Measurements from ENCODE around the gene NAXE.
"Not testable (repeated sequence)": the region's sequence is repeated elsewhere in the genome, so short reads cannot be mapped to it uniquely, and the experiment has no call there.

The NAXE gene

GRCh38 chr1:156566436-156566835 is 25.1 kb upstream of the NAXE start:
- no peak overlapping the region for H3K4me3 ChIP-seq (ENCODE audit: low read depth, low read length)

- peak overlapping the region; percentile 90 for H3K4me3 ChIP-seq (ENCODE audit: low read depth, low read length)
Measured at GRCh38 chr1:156571261-156571852, 20.2 kb upstream of the NAXE start.

GRCh38 chr1:156571919-156572662 is 19.5 kb upstream of the NAXE start, which contains the start of gene IQGAP3:
Gene IQGAP3 (minus strand): TSS chr1:156572565. CDS start chr1:156572529, 36 bp downstream.
- peak within 1 kb of the TSS; percentile 90 for H3K4me3 ChIP-seq (ENCODE audit: low read depth, low read length)

GRCh38 chr1:156572663-156573018 is 18.9 kb upstream of the NAXE start:
- no peak overlapping the region for H3K4me3 ChIP-seq (ENCODE audit: low read depth, low read length)

- H3K4me3 ChIP-seq (ENCODE audit: low read depth, low read length) = no peak overlapping the region
Measured at GRCh38 chr1:156574039-156574633, 17.4 kb upstream of the NAXE start.

- H3K4me3 ChIP-seq (ENCODE audit: low read depth, low read length) = no peak overlapping the region
Measured at GRCh38 chr1:156577550-156577949, 14.0 kb upstream of the NAXE start.

GRCh38 chr1:156578055-156578454 is 13.5 kb upstream of the NAXE start:
- H3K4me3 ChIP-seq (ENCODE audit: low read depth, low read length) = no peak overlapping the region

GRCh38 chr1:156579472-156579871 is 12.1 kb upstream of the NAXE start, which contains the start of gene TTC24:
Gene TTC24 (plus strand): TSS chr1:156579723. CDS start chr1:156581365, 1,642 bp downstream.
- H3K4me3 ChIP-seq (ENCODE audit: low read depth, low read length) = no peak within 1 kb of the TSS

GRCh38 chr1:156581661-156582387 is 9.8 kb upstream of the NAXE start:
- no peak overlapping the region for H3K4me3 ChIP-seq (ENCODE audit: low read depth, low read length)

GRCh38 chr1:156582388-156583017 is 9.1 kb upstream of the NAXE start:
- no peak overlapping the region for H3K4me3 ChIP-seq (ENCODE audit: low read depth, low read length)

GRCh38 chr1:156583821-156584622 is 7.6 kb upstream of the NAXE start:
- H3K4me3 ChIP-seq (ENCODE audit: low read depth, low read length) = no peak overlapping the region

GRCh38 chr1:156584813-156585212 is 6.8 kb upstream of the NAXE start:
- no peak overlapping the region for H3K4me3 ChIP-seq (ENCODE audit: low read depth, low read length)

- no peak overlapping the region for H3K4me3 ChIP-seq (ENCODE audit: low read depth, low read length)
Measured at GRCh38 chr1:156586323-156586722, 5.3 kb upstream of the NAXE start.

- no peak overlapping the region for H3K4me3 ChIP-seq (ENCODE audit: low read depth, low read length)
Measured at GRCh38 chr1:156586892-156587477, 4.6 kb upstream of the NAXE start.

GRCh38 chr1:156587927-156588326 is 3.6 kb upstream of the NAXE start:
- not testable (repeated sequence) for H3K4me3 ChIP-seq (ENCODE audit: low read depth, low read length)

- H3K4me3 ChIP-seq (ENCODE audit: low read depth, low read length) = no peak overlapping the region
Measured at GRCh38 chr1:156589546-156589945, 2.0 kb upstream of the NAXE start.

GRCh38 chr1:156590326-156591180 is 1.0 kb upstream of the NAXE start:
- peak overlapping the region; percentile 62 for H3K4me3 ChIP-seq (ENCODE audit: low read depth, low read length)

- H3K4me3 ChIP-seq (ENCODE audit: low read depth, low read length) = peak overlapping the region; percentile 62
Measured at GRCh38 chr1:156591181-156591431, 470 bp upstream of the NAXE start.
